Epidermal melanocyte (primary cell): ENCODE data around the gene PEX12.
"Not testable (repeated sequence)": the region's sequence is repeated elsewhere in the genome, so short reads cannot be mapped to it uniquely, and the experiment has no call there.

Experiments
- DNase-seq: peaks from one replicate; pipeline ENCODE4 v3.0.0; 2011; ENCODE audit warnings: low spot score; ENCODE audit not compliant: insufficient read length

PEX12 gene

DNA sequence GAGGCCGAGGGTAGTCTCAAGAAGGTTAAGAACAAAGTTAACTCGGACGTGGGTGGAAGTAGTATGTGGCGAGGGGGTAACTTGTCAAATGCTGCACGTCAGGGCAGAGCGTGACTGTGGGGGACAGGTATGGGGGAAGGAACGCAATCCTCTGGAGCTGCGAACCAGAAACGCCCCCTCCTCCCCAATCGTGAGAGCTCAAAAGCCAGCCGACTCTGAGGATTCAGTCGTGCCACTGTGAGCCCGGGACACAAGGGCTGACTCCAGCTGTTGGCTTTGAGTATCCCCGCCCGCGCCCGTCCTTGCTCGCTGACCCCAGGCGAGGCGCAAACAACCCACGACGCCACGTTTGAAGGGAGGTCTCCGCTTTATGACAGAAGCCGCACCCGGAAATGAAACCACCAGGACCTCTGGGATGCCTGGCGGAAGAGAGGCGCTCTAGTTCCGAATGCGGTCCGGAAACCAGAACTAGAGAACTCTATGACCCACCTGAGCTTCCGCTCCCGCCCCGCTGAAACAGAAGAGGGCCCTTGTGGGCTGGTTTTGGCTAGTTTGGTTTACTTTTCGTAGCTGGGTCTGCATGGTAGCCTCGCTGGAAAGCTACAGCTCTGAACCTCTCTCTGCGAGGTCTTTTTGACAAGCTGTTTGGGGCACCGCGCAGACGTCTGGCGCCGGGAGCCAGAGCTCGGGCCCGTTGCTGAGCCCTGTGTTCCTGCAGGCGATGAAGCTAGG is at the start of gene PEX12:
Gene PEX12 (minus strand): TSS at position 375 of the 732 bp plus-strand sequence. CDS start 550 bp downstream, outside the sequence.
- DNase-seq = peak; percentile 73

- no peak for DNase-seq
Measured at GRCh38 chr17:35627417-35627816, 49.0 kb upstream of the PEX12 start.

DNA sequence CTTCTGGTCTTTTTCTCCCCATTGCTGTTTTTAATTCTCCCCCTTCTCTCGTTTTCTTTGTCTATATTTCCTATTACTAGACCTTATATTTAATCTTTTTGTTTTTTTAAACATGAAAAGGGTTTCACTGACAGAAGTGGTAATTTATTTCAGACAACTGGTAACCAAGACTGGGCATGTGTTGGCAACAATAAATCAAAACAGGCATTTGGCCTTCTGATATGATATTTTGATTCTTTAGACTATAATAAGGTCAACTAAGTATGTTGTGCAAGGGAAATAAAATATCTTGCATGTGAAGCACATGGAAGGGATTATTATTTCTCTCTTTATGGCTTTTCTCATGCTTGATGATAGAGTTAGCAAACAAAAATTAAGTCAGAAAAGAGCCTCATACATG is 43.4 kb upstream of the PEX12 start:
- no peak for DNase-seq

- DNase-seq = no peak
Measured at GRCh38 chr17:35618628-35619027, 40.3 kb upstream of the PEX12 start.

- no peak for DNase-seq
Measured at GRCh38 chr17:35617505-35617904, 39.1 kb upstream of the PEX12 start.

- DNase-seq = no peak
Measured at GRCh38 chr17:35616536-35616935, 38.2 kb upstream of the PEX12 start.

GRCh38 chr17:35614810-35615209 is 36.4 kb upstream of the PEX12 start:
- no peak for DNase-seq

DNA sequence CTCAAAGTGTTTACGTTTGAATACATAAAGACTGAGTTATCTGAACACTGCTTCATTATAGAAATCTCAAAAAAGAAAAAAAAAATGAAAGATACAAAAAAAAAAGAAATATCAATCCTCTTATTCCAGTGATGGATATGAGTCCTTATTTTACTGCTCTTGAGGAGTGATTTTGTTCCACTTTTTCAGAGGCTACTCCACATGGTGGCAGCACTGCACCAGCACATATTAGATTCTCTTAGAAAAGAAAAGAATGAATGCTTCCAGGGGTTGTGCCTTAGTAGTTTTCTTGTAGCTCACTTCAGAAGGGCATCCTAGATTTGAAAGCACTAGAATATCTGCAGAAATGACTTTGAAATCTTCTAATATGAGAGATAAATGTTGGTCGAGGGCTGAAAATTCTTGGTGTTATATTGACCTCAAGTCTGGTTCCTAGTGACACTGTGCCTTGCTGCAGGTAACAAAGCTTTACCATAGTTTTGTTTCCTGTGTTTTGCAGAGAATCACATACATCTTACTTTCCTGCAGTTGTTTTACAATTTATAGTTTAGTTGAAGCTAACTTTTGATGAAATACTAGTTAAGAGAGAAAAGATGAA is 34.7 kb upstream of the PEX12 start:
- DNase-seq = no peak

DNA sequence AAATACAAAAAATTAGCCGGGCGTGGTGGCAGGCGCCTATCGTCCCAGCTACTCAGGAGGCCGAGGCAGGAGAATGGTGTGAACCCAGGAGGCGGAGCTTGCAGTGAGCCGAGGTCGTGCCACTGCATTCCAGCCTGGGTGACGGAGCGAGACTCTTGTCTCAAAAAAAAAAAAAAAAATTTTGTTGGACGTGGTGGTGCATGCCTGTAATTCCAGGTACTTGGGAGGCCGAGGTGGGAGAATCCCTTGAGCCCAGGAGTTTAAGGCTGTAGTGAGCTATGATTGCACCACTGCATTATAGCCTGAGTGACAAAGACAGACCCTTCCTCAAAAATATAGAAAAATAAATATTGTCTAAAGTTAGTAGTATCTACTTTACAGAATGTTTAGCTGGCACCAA is 32.4 kb upstream of the PEX12 start:
- not testable (repeated sequence) for DNase-seq

DNA sequence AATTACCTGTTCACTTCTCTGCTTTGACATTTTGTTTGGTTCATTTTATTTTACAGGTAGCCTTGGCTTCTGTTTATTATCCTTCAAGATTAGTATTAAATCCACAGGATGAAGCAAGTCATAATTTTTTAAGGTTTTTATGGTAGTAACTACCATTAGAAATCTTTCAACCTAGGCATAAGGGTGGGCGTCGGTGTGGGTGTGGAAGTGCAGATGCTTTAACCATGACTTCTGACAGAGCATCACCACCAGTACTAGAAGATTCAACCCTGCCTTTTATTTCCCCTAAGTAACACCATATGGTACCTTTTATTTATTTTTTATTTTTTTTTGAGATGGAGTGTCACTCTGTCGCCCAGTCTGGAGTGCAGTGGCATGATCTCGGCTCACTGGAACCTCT is 31.5 kb upstream of the PEX12 start:
- DNase-seq = no peak

DNA sequence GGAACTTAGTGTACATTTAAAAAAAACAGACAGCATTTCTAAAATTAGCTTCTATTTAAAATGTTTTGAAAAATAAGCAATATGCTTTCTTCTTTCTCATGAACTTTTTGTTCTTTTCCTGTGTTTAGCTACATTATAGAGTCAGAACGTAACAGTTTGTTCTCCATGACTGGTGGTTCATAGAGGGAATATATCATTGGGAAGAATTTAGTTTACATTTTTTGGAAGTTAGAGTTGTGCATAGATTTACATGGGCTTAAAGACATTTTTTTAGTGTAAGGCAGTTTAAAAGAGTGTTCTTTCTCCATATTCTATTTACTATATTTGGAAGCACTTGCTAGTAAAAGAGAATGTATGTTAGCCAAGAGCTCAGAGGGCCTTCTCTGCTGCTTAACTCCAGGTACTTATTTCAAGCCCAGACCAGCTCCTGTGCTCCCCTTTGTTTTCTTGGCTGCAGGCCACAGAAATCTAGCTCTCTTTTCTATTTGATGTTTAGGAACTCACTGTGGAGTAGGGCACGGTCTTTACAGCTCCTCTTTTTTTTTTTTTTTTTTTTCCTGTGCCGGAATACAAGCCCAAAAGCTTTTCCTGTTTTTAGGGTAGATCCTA is 29.0 kb upstream of the PEX12 start:
- DNase-seq = no peak

GRCh38 chr17:35605678-35606077 is 27.3 kb upstream of the PEX12 start:
- DNase-seq = no peak

GRCh38 chr17:35603674-35604073 is 25.3 kb upstream of the PEX12 start:
- no peak for DNase-seq

- DNase-seq = no peak
Measured at GRCh38 chr17:35597604-35598003, 19.2 kb upstream of the PEX12 start.

DNA sequence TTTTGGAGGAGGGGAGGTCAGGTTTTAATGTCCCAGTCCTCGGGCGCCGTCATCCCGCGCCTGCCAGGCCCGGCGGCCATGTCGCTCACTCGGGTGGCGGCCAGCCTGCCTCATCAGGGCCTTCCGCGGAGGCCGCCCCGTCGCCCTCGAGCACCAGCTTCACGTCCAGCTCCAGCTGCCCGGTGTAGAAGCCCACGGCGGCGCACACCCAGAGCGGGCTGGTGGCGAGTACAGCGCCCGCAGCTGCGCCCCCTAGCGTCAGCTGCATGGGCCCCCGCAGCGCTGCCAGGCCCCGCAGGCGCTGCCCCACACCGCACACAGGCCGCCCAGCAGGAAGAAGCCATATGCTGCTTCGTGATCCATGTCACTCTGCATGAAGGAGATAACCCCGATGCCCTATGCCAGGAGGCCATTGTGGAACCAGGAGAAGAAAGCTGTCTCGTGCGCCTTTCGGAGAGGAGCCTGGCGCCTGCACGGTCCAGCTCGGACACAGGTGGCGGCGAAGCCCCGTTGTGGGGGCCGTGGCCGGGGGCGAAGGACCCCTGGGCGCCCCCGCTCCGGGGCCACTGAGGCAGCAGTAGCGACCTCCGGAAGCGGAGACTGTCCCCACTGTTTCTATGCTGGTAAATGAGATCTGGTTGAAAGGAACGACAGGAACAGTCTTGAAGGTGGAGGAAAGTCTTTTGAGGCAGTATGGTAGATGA is 18.3 kb upstream of the PEX12 start:
- no peak for DNase-seq

- DNase-seq = no peak
Measured at GRCh38 chr17:35596072-35596471, 17.7 kb upstream of the PEX12 start.

DNA sequence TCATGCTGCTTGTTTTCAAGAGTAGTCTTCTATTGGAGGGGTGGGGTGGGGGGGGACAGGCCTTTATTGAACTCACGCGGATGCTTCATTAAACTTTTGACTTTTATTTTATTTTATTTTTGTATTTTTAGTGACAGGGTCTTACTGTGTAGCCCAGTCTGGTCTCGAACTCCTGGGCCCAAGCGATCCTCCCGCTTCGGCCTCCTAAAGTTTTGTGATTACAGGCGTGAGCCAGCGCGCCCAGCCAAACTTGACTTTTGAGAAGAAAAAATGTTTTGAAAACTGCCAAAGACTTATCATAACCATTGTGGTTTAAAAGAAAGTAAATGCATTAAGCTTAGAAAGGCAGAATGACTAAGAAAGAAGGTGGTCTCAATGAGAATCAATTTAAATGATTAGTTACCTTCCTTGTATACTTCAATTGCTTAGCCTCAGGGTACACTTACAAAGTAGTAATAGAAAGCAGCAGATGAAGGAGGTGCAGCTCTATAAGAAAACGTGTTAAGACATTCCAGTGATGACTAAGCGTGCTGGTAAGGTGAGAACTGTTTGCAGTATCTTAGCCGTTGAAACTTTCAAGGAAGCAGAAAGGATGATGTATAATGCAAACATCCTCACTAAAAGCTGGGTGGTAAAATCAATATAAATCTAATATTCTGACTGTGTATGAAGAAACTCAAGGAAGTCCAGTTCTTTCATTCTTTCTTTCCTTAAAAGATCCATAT is 10.0 kb upstream of the PEX12 start:
- no peak for DNase-seq

DNA sequence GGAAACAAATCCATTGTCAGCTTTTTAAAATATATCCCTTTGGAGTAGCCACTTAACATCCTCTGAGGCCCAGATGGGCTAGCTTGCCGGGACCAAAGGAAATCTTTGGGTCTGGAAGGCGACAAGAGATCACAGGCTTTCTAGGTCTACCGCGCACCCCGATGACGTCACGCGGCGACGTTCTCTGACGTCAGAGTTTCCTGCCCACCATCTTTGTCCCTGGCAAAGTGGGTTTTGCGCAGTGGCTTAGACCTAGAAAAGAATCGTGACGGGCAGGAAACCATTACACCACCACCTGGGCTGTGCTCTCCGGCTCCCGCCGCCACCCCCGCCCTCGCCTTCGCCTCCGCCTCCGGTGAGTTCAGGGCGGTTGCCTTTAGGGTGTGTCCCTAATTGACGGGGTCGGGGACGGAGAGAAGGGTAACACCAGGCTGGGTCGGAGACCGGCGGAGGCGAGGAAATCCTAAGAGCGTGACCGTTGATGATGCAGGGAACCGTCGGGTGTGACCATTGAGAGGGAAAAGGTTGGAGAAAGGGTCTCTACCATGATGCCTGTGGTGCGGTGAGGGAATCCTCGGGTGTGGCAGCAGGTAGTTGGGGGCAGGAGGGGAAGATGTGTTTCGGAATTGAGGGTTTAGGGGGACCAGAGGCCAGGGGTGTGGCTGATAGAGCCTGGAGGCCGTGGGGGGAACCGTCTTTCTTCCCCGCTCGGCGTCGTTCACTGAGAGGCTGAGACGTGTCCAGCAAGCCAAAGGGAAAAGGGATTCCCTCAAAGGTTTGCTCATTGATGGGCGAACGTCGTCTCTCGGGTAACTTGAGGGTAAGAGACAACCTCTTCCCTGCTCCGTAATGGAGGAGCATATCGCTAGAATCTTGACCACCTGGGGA is 8.9 kb upstream of the PEX12 start, which contains the start of gene AP2B1:
Gene AP2B1 (plus strand): TSS at position 249 of the 888 bp plus-strand sequence. CDS start 6,709 bp downstream, outside the sequence.
- peak; percentile 86 for DNase-seq

- no peak for DNase-seq
Measured at GRCh38 chr17:35586569-35587073, 8.2 kb upstream of the PEX12 start.

DNA sequence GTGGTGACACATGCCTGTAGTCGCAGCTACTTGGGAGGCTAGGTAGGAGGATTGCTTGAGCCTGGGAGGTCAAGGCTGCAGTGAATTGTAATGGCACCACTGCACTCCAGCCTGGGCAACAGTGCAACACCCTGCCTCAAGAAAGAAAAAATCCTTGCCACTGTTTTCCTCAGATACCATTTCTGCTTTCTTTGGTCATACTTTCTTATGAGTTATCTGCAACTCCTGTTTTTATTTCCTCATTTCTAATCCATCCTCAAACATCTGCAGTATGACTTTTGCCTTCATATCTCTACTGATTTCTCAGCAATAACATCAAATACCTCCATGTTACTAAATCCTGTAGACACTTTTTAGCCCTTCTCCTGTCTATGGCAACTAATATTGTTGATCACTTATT is 5.7 kb upstream of the PEX12 start:
- DNase-seq = no peak
